Uterus (tissue), 2 donors: Measurements from ENCODE around the gene ZNF202.

ENCODE experiments used
- POLR2A ChIP-seq, 2 donors: fragments of 450-650 bp; IDR thresholded peaks; one replicate each; pipeline ENCODE4 v1.6.1; 2016; ENCODE audit warnings: antibody characterized with exemption in 2 of 2, mild to moderate bottlenecking in 1 of 2, moderate library complexity in 1 of 2
- TF ChIP-seq, protein P1 (sequence below), 4 experiments: fragments of 200-600 bp in 2 of 4; fragments of 450-650 bp in 2 of 4; sonication (generic) in 2 of 4; IDR thresholded peaks; one replicate each; pipeline ENCODE4 v1.5.1; 2016 to 2019; ENCODE audit warnings: antibody characterized with exemption in 4 of 4, mild to moderate bottlenecking in 2 of 4, moderate library complexity in 1 of 4

DNA sequence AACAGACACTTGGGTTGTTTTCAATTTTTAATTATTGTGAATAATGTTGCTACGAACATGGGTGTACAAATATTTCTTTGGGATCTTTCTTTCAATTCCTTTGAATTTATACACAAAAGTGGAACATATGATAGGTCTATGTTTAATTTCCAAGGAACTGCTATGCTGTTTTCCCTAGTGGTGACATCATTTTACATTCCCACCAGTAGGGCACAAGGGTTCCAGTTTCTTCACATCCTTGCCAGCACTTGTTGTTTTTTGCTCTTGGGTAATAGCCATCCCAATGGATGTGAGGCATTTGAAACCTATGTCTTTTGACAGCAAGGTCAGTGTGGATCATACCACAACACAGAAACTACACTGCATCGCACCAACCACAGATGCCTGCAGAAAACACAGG lies 45.3 kb downstream of the ZNF202 start:
- no peak for TF ChIP-seq POLR2A (IDR thresholded peaks at IDR 0.05)
- TF ChIP-seq, protein P1, sequence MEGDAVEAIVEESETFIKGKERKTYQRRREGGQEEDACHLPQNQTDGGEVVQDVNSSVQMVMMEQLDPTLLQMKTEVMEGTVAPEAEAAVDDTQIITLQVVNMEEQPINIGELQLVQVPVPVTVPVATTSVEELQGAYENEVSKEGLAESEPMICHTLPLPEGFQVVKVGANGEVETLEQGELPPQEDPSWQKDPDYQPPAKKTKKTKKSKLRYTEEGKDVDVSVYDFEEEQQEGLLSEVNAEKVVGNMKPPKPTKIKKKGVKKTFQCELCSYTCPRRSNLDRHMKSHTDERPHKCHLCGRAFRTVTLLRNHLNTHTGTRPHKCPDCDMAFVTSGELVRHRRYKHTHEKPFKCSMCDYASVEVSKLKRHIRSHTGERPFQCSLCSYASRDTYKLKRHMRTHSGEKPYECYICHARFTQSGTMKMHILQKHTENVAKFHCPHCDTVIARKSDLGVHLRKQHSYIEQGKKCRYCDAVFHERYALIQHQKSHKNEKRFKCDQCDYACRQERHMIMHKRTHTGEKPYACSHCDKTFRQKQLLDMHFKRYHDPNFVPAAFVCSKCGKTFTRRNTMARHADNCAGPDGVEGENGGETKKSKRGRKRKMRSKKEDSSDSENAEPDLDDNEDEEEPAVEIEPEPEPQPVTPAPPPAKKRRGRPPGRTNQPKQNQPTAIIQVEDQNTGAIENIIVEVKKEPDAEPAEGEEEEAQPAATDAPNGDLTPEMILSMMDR (IDR thresholded peaks at IDR 0.05), result no peak
